H1 (cell line): Measurements from ENCODE around the gene TCP11. TPM values are rescaled to one million over a fixed set of nuclear protein-coding genes. Genes with fewer than 3 reads are reported as not detected.

Source experiments
- CTCF ChIA-PET: fragments of 300-600 bp; sonication (Branson Sonifier 250); formaldehyde crosslinking; loops from one replicate; lab custom pipeline; 2021; ENCODE audit not compliant: partially characterized antibody; lab: Charles Lee
- POLR2A ChIA-PET: fragments of 300-600 bp; sonication (Branson Sonifier 250); formaldehyde crosslinking; loops from one replicate; lab custom pipeline; 2021; ENCODE audit warnings: inconsistent platforms; ENCODE audit not compliant: partially characterized antibody; lab: Charles Lee
- DNase-seq, 2 experiments: peaks; one replicate each; pipeline versions ENCODE4 v3.0.0 to v3.0.0-alpha.2; 2010 to 2022; ENCODE audit warnings: low spot score in 2 of 2, low read depth in 1 of 2, mixed read lengths in 1 of 2
- FAIRE-seq: peaks from 2 replicates; lab custom pipeline; 2011; peaks lifted over from hg19 to GRCh38; lab: Jason Lieb, UNC
- H2AFZ ChIP-seq: 2 replicates; pipeline ENCODE4 v1.8.1; 2012; ENCODE audit warnings: low read length, inconsistent platforms
- H2AK5ac ChIP-seq: 2 replicates; pipeline ENCODE4 v1.6.1; 2013; ENCODE audit warnings: low read depth, low read length
- H2BK120ac ChIP-seq: replicated peaks from 2 replicates; pipeline ENCODE3; 2013; ENCODE audit warnings: low read depth, low read length, inconsistent platforms
- H2BK12ac ChIP-seq: 2 replicates; pipeline ENCODE4 v1.6.1; 2013; ENCODE audit warnings: low read depth, low read length
- H2BK15ac ChIP-seq: 2 replicates; pipeline ENCODE4 v1.6.1; 2013; ENCODE audit warnings: low read length
- H2BK20ac ChIP-seq: 2 replicates; pipeline ENCODE4 v1.6.1; 2013; ENCODE audit warnings: low read length
- H2BK5ac ChIP-seq: 2 replicates; pipeline ENCODE4 v1.6.1; 2013; ENCODE audit warnings: low read depth, low read length
- H3K14ac ChIP-seq: 2 replicates; pipeline ENCODE4 v1.6.1; 2013; ENCODE audit warnings: inconsistent platforms; ENCODE audit not compliant: insufficient read length
- H3K18ac ChIP-seq: 2 replicates; pipeline ENCODE4 v1.6.1; 2013; ENCODE audit warnings: low read length; ENCODE audit errors: extremely low read depth
- H3K23ac ChIP-seq: 2 replicates; pipeline ENCODE4 v1.6.1; 2013; ENCODE audit warnings: inconsistent platforms; ENCODE audit not compliant: insufficient read length
- H3K23me2 ChIP-seq: 2 replicates; pipeline ENCODE4 v1.6.1; 2013; ENCODE audit warnings: low read depth, low read length
- H3K27ac ChIP-seq: 2 replicates; pipeline ENCODE4 v1.6.1; 2011; ENCODE audit warnings: low read depth, low read length, inconsistent platforms
- H3K27me3 ChIP-seq, 4 experiments: replicated peaks in 1 of 4; 1 replicate in 1 of 4; 2 replicates in 3 of 4; pipeline versions ENCODE4 v1.6.1 to v1.8.1; 2011 to 2013; ENCODE audit warnings: low read length in 3 of 4, mild to moderate bottlenecking in 3 of 4, inconsistent platforms in 2 of 4, mixed read lengths in 2 of 4, moderate library complexity in 1 of 4; ENCODE audit not compliant: control insufficient read depth in 3 of 4, insufficient read depth in 3 of 4; ENCODE audit errors: extremely low read depth in 1 of 4
- H3K36me3 ChIP-seq, 4 experiments: 2 replicates each; pipeline versions ENCODE4 v1.6.1 to v1.8.1; 2011 to 2013; ENCODE audit warnings: mild to moderate bottlenecking in 4 of 4, low read length in 3 of 4, moderate library complexity in 2 of 4, control low read depth in 1 of 4, inconsistent platforms in 1 of 4; ENCODE audit not compliant: insufficient read depth in 4 of 4, control insufficient read depth in 2 of 4
- H3K4ac ChIP-seq: replicated peaks from 2 replicates; pipeline ENCODE3; 2013; ENCODE audit warnings: low read length, low read depth, mixed read lengths, inconsistent platforms; ENCODE audit not compliant: insufficient read length
- H3K4me1 ChIP-seq, 4 experiments: replicated peaks in 1 of 4; 1 replicate in 1 of 4; 2 replicates in 3 of 4; pipeline versions ENCODE4 v1.6.1 to v1.8.1; 2011 to 2013; ENCODE audit warnings: low read length in 3 of 4, inconsistent platforms in 2 of 4, mixed read lengths in 1 of 4; ENCODE audit not compliant: insufficient read depth in 4 of 4, control insufficient read depth in 3 of 4
- H3K4me2 ChIP-seq, 2 experiments: 2 replicates each; pipeline versions ENCODE4 v1.6.1 to v1.8.1; 2011 to 2013; ENCODE audit warnings: low read depth in 2 of 2, low read length in 2 of 2, control low read depth in 1 of 2, inconsistent platforms in 1 of 2, mild to moderate bottlenecking in 1 of 2; ENCODE audit not compliant: insufficient read depth in 1 of 2
- H3K4me3 ChIP-seq, 4 experiments: fragments of 200-600, 300-600 bp in 1 of 4; sonication (generic), shearing (Covaris generic), sonication (Bioruptor Twin) in 1 of 4; 2 replicates each; pipeline versions ENCODE4 v1.5.1 to v1.8.1; 2011 to 2016; ENCODE audit warnings: low read length in 4 of 4, low read depth in 3 of 4, control low read depth in 2 of 4, inconsistent platforms in 2 of 4, mild to moderate bottlenecking in 2 of 4, mixed read lengths in 1 of 4, moderate library complexity in 1 of 4; ENCODE audit not compliant: insufficient read depth in 2 of 4; ENCODE audit errors: extremely low read depth in 1 of 4
- H3K56ac ChIP-seq: replicated peaks from 2 replicates; pipeline ENCODE3; 2013; ENCODE audit warnings: low read depth, mild to moderate bottlenecking, mixed read lengths, low read length, inconsistent platforms; ENCODE audit not compliant: insufficient read length
- H3K79me1 ChIP-seq: 2 replicates; pipeline ENCODE4 v1.6.1; 2013; ENCODE audit warnings: low read depth, low read length, control low read depth
- H3K79me2 ChIP-seq, 2 experiments: 2 replicates each; pipeline versions ENCODE4 v1.6.1 to v1.8.1; 2012 to 2013; ENCODE audit warnings: low read length in 2 of 2, mild to moderate bottlenecking in 2 of 2, inconsistent platforms in 1 of 2; ENCODE audit not compliant: insufficient read depth in 2 of 2, control insufficient read depth in 1 of 2
- H3K9ac ChIP-seq, 4 experiments: replicated peaks in 1 of 4; 1 replicate in 1 of 4; 2 replicates in 3 of 4; pipeline versions ENCODE4 v1.6.1 to v1.8.1; 2011 to 2013; ENCODE audit warnings: low read depth in 3 of 4, low read length in 3 of 4, control low read depth in 2 of 4, mild to moderate bottlenecking in 2 of 4, moderate library complexity in 2 of 4, inconsistent platforms in 1 of 4; ENCODE audit errors: extremely low read depth in 1 of 4
- H3K9me3 ChIP-seq, 2 experiments: 2 replicates each; pipeline versions ENCODE4 v1.6.1 to v1.8.1; 2012 to 2013; ENCODE audit warnings: mild to moderate bottlenecking in 2 of 2, moderate library complexity in 2 of 2, control low read depth in 1 of 2, inconsistent platforms in 1 of 2, low read depth in 1 of 2, low read length in 1 of 2, mixed read lengths in 1 of 2; ENCODE audit not compliant: insufficient read depth in 2 of 2
- H4K20me1 ChIP-seq, 2 experiments: replicated peaks in 1 of 2; 2 replicates each; pipeline versions ENCODE3 to v1.8.1; 2011 to 2013; ENCODE audit warnings: inconsistent platforms in 2 of 2, low read length in 2 of 2, mild to moderate bottlenecking in 1 of 2; ENCODE audit not compliant: insufficient read depth in 2 of 2, control insufficient read depth in 1 of 2
- H4K5ac ChIP-seq: 2 replicates; pipeline ENCODE4 v1.6.1; 2013; ENCODE audit warnings: low read length, low read depth, mixed read lengths, inconsistent platforms; ENCODE audit not compliant: insufficient read length
- H4K8ac ChIP-seq: 2 replicates; pipeline ENCODE4 v1.8.0; 2013; ENCODE audit warnings: mild to moderate bottlenecking, moderate library complexity, low read length, inconsistent platforms; ENCODE audit not compliant: insufficient read depth; ENCODE audit errors: extremely low read depth
- H4K91ac ChIP-seq: replicated peaks from 2 replicates; pipeline ENCODE3; 2013; ENCODE audit warnings: low read length, mixed read lengths, inconsistent platforms; ENCODE audit not compliant: insufficient read length
- CHD2 ChIP-seq: IDR thresholded peaks from 2 replicates; pipeline ENCODE4 v1.6.1; 2012; ENCODE audit warnings: low read length, improper control_type of control experiment
- E2F6 ChIP-seq: IDR thresholded peaks from 2 replicates; pipeline ENCODE4 v1.6.1; 2012; ENCODE audit warnings: inconsistent platforms
- EGR1 ChIP-seq: IDR thresholded peaks from 2 replicates; pipeline ENCODE4 v1.6.1; 2011; ENCODE audit warnings: low read depth, low read length, borderline replicate concordance
- GTF2F1 ChIP-seq: IDR thresholded peaks from 2 replicates; pipeline ENCODE4 v1.6.1; 2012; ENCODE audit warnings: low read depth, low read length, improper control_type of control experiment, borderline replicate concordance
- MAFK ChIP-seq: IDR thresholded peaks from 2 replicates; pipeline ENCODE4 v1.6.1; 2012; ENCODE audit warnings: low read depth, mild to moderate bottlenecking, improper control_type of control experiment, low read length
- NRF1 ChIP-seq: IDR thresholded peaks from 2 replicates; pipeline ENCODE4 v1.6.1; 2011; ENCODE audit warnings: mild to moderate bottlenecking, low read depth, low read length, improper control_type of control experiment
- RBBP5 ChIP-seq: IDR thresholded peaks from 2 replicates; pipeline ENCODE4 v1.7.1; 2012; ENCODE audit warnings: low read depth, mild to moderate bottlenecking, inconsistent platforms, low read length, moderate library complexity, borderline replicate concordance
- SP2 ChIP-seq: IDR thresholded peaks from 2 replicates; pipeline ENCODE4 v1.6.1; 2012; ENCODE audit warnings: mild to moderate bottlenecking, low read length, inconsistent platforms
- WGBS, 2 experiments: shearing (Covaris generic) in 1 of 2; methylation state at CpG; one replicate each; pipeline versions ENCODE4 v1.1.6 to v1.1.7; 2013 to 2015; ENCODE audit warnings: low lambda C conversion rate in 2 of 2, mixed read lengths in 2 of 2, inconsistent platforms in 1 of 2, low coverage in 1 of 2, missing lambda C conversion rate in 1 of 2; ENCODE audit not compliant: insufficient replicate concordance in 2 of 2, insufficient coverage in 1 of 2, insufficient read length in 1 of 2; ENCODE audit errors: extremely low coverage in 1 of 2, missing lambda C conversion rate in 1 of 2; 5-methylcytosine and 5-hydroxymethylcytosine counted together
- polyA plus RNA-seq, 7 experiments: library from polyadenylated mRNA; depleted of rRNA in 3 of 7; stranded (reverse) in 5 of 7; unstranded in 2 of 7; fragments of >200 nt in 5 of 7; fragments of 200-250 nt in 2 of 7; gene quantifications; 1 replicate in 5 of 7; 2 replicates in 1 of 7; 4 replicates in 1 of 7; pipeline versions ENCODE4 v1.2.1 to v1.2.3, GENCODE V29; 2011 to 2013; ENCODE audit warnings: missing spikeins in 2 of 7, mixed read lengths in 2 of 7
- total RNA-seq: library from RNA; stranded (reverse); fragmentation: NEBNext Ultra II Directional; extraction: Animal tissue kit (Norgen Biotek cat#: 25700); gene quantifications from 2 replicates; pipeline ENCODE4 v1.2.1, GENCODE V29; 2021

TCP11 gene
- total and polyA plus RNA-seq, 2 of the 8 experiments (the other 6 are each of a cell fraction or from before 2014, with no cell fraction given), result 0.11 TPM; not detected in 1

- Histone ChIP-seq H4K91ac (no peak overlapping the region), H3K4me2 (no peak overlapping the region), H2AFZ (no peak overlapping the region), H3K4ac (no peak overlapping the region), H3K18ac (no peak overlapping the region), H4K20me1 (no peaks in the 10 kb centered on the region), H3K23ac (no peak overlapping the region), H3K4me3 (no peak overlapping the region), H3K23me2 (no peaks in the 10 kb centered on the region), H3K4me1 (no peaks in the 10 kb centered on the region), H3K9ac (no peak overlapping the region), H3K27me3 (no peaks in the 10 kb centered on the region), H2BK120ac (no peak overlapping the region), H4K8ac (no peak overlapping the region), H2BK5ac (no peak overlapping the region)
- CTCF ChIA-PET, result no interaction called here
- FAIRE-seq, result no peak
- WGBS, 2 experiments, result 97% methylated on average over 2 of the region's 2 CpGs; no CpG with 5 or more reads in 1 of the 2 experiments
- TF ChIP-seq SP2 (no peak), NRF1 (no peak), MAFK (no peak), E2F6 (no peak), CHD2 (no peak), GTF2F1 (no peak), EGR1 (no peak), RBBP5 (no peak)
- TF ChIP-seq, all 59 proteins: peak for 0
- Histone ChIP-seq H2AK5ac (no peak overlapping the region), H3K36me3 (no peaks in the 10 kb centered on the region), H3K27ac (no peak overlapping the region), H3K14ac (no peak overlapping the region), H3K79me2 (no peaks in the 10 kb centered on the region), H2BK20ac (no peak overlapping the region), H2BK12ac (no peak overlapping the region), H3K9me3 (no peaks in the 10 kb centered on the region), H4K5ac (no peak overlapping the region), H3K79me1 (no peaks in the 10 kb centered on the region), H2BK15ac (no peak overlapping the region), H3K56ac (no peak overlapping the region)
- no peak for DNase-seq
- POLR2A ChIA-PET, result no interaction called here
Observed at GRCh38 chr6:35108309-35108885, 32.7 kb downstream of the TCP11 start.
